IMR-90 (cell line): ENCODE results near the gene BLOC1S4. TPM values are rescaled to one million over a fixed set of nuclear protein-coding genes. Genes with fewer than 3 reads are reported as not detected.

Experiments used
- ATAC-seq: fragments of 200-7000 bp; cut with Tn5 transposase; 2 replicates; pipeline ENCODE4 v1.9.1; 2020; ENCODE audit warnings: low read depth, mild to moderate bottlenecking, moderate library complexity
- BruUV-seq: library from RNA; stranded (reverse); fragments of 400-500 nt; replicated peaks from 2 replicates; lab custom pipeline; 2021; lab: Mats Ljungman, UMichigan
- CTCF ChIA-PET: fragments of 300-600 bp; formaldehyde crosslinking; extraction: SDS; loops from one replicate; lab custom pipeline; 2021; ENCODE audit warnings: antibody characterized with exemption; lab: Yijun Ruan, JAX
- POLR2A ChIA-PET: fragments of 300-600 bp; sonication (Branson Sonifier 250); formaldehyde crosslinking; loops from one replicate; lab custom pipeline; 2022; ENCODE audit warnings: antibody characterized with exemption; ENCODE audit not compliant: unreplicated experiment; lab: Charles Lee
- DNase-seq: peaks from one replicate; pipeline ENCODE4 v3.0.0; 2013
- H2AFZ ChIP-seq: replicated peaks from 2 replicates; pipeline ENCODE3; 2013; ENCODE audit warnings: low read length, mild to moderate bottlenecking; ENCODE audit not compliant: poor library complexity
- H2AK5ac ChIP-seq: 2 replicates; pipeline ENCODE4 v1.6.1; 2013; ENCODE audit warnings: low read depth, low read length, inconsistent platforms
- H2AK9ac ChIP-seq: replicated peaks from 2 replicates; pipeline ENCODE3; 2013; ENCODE audit warnings: mild to moderate bottlenecking, low read depth, low read length, moderate library complexity; ENCODE audit not compliant: poor library complexity
- H2BK120ac ChIP-seq: 2 replicates; pipeline ENCODE4 v1.6.1; 2013; ENCODE audit warnings: low read depth, low read length, inconsistent platforms
- H2BK15ac ChIP-seq: 3 replicates; pipeline ENCODE4 v1.6.1; 2013; ENCODE audit warnings: low read depth, low read length, inconsistent platforms
- H2BK20ac ChIP-seq: 2 replicates; pipeline ENCODE4 v1.6.1; 2013; ENCODE audit warnings: low read depth, mild to moderate bottlenecking, inconsistent platforms, low read length, moderate library complexity
- H2BK5ac ChIP-seq: 2 replicates; pipeline ENCODE4 v1.6.1; 2013; ENCODE audit warnings: mild to moderate bottlenecking, low read depth, low read length, inconsistent platforms; ENCODE audit not compliant: poor library complexity, severe bottlenecking
- H3K14ac ChIP-seq: replicated peaks from 2 replicates; pipeline ENCODE4 v1.6.1; 2013; ENCODE audit warnings: low read depth, low read length, inconsistent platforms
- H3K18ac ChIP-seq: 2 replicates; pipeline ENCODE4 v1.6.1; 2013; ENCODE audit warnings: low read depth, low read length, control low read depth
- H3K23ac ChIP-seq: 2 replicates; pipeline ENCODE4 v1.6.1; 2013; ENCODE audit warnings: low read depth, low read length, inconsistent platforms
- H3K27ac ChIP-seq: 2 replicates; pipeline ENCODE4 v1.5.1; 2013; ENCODE audit warnings: mild to moderate bottlenecking, control low read depth, low read length; ENCODE audit not compliant: insufficient read depth
- H3K27me3 ChIP-seq: 2 replicates; pipeline ENCODE4 v1.6.1; 2013; ENCODE audit warnings: low read length; ENCODE audit not compliant: control insufficient read depth, insufficient read depth
- H3K36me3 ChIP-seq: 2 replicates; pipeline ENCODE4 v1.6.1; 2013; ENCODE audit warnings: low read length, mixed read lengths; ENCODE audit not compliant: control insufficient read depth, insufficient read depth
- H3K4ac ChIP-seq: 2 replicates; pipeline ENCODE4 v1.6.1; 2013; ENCODE audit warnings: low read depth, low read length, inconsistent platforms
- H3K4me1 ChIP-seq: 2 replicates; pipeline ENCODE4 v1.6.1; 2013; ENCODE audit warnings: low read length, mixed read lengths; ENCODE audit not compliant: control insufficient read depth, insufficient read depth
- H3K4me2 ChIP-seq: 2 replicates; pipeline ENCODE4 v1.6.1; 2013; ENCODE audit warnings: low read depth, mild to moderate bottlenecking, control low read depth, low read length, moderate library complexity
- H3K4me3 ChIP-seq: 2 replicates; pipeline ENCODE4 v1.5.1; 2013; ENCODE audit warnings: low read depth, mild to moderate bottlenecking, control low read depth, low read length, moderate library complexity; ENCODE audit not compliant: insufficient read depth
- H3K56ac ChIP-seq: 2 replicates; pipeline ENCODE4 v1.6.1; 2013; ENCODE audit warnings: low read length, inconsistent platforms; ENCODE audit not compliant: insufficient read depth; ENCODE audit errors: extremely low read depth
- H3K79me1 ChIP-seq, 2 experiments: 2 replicates each; pipeline ENCODE4 v1.6.1; 2013; ENCODE audit warnings: low read length in 2 of 2, inconsistent platforms in 1 of 2, low read depth in 1 of 2
- H3K9ac ChIP-seq: 2 replicates; pipeline ENCODE4 v1.6.1; 2013; ENCODE audit warnings: low read depth, low read length, control low read depth
- H3K9me1 ChIP-seq: 2 replicates; pipeline ENCODE4 v1.6.1; 2013; ENCODE audit warnings: low read length, inconsistent platforms; ENCODE audit not compliant: insufficient read depth
- H3K9me3 ChIP-seq: 2 replicates; pipeline ENCODE4 v1.6.1; 2013; ENCODE audit warnings: low read length; ENCODE audit not compliant: control insufficient read depth, insufficient read depth
- H4K20me1 ChIP-seq: 2 replicates; pipeline ENCODE4 v1.6.1; 2013; ENCODE audit warnings: low read length, inconsistent platforms; ENCODE audit not compliant: insufficient read depth
- H4K5ac ChIP-seq: 2 replicates; pipeline ENCODE4 v1.6.1; 2013; ENCODE audit warnings: mild to moderate bottlenecking, low read depth, low read length, control low read depth
- H4K8ac ChIP-seq, 2 experiments: 2 replicates each; pipeline ENCODE4 v1.6.1; 2013; ENCODE audit warnings: low read depth in 2 of 2, low read length in 2 of 2, control low read depth in 1 of 2, inconsistent platforms in 1 of 2
- H4K91ac ChIP-seq: 2 replicates; pipeline ENCODE4 v1.6.1; 2013; ENCODE audit warnings: low read depth, low read length, inconsistent platforms; ENCODE audit not compliant: insufficient read depth
- CTCF ChIP-seq: conservative IDR thresholded peaks from 2 replicates; pipeline ENCODE4 v1.5.1; 2012; ENCODE audit warnings: mild to moderate bottlenecking, low read depth, low read length, improper control_type of control experiment
- NFE2L2 ChIP-seq: fragments of 150-350 bp; IDR thresholded peaks from 2 replicates; pipeline ENCODE4 v1.6.1; 2016; ENCODE audit warnings: low read depth, mild to moderate bottlenecking, low read length
- RCOR1 ChIP-seq: IDR thresholded peaks from 2 replicates; pipeline ENCODE4 v1.6.1; 2012; ENCODE audit warnings: mild to moderate bottlenecking, low read length, improper control_type of control experiment; ENCODE audit not compliant: insufficient replicate concordance
- WGBS, 2 experiments: methylation state at CpG; one replicate each; pipeline versions ENCODE4 v1.1.5 to v1.1.7; 2013; ENCODE audit warnings: missing lambda C conversion rate in 2 of 2; ENCODE audit not compliant: insufficient read length in 1 of 2; ENCODE audit errors: extremely low coverage in 2 of 2; 5-methylcytosine and 5-hydroxymethylcytosine counted together
- dilution Hi-C: fragments of 300-500 bp; cut with HindIII; formaldehyde crosslinking; loops from one replicate; pipeline ENCODE4 v1.14.3; 2018; ENCODE audit warnings: low sequenced_read_pairs; ENCODE audit not compliant: unreplicated experiment
- in situ Hi-C: fragments of 300-500 bp; cut with MboI; formaldehyde crosslinking; loops from 3 replicates; pipeline ENCODE4 v1.14.3; 2019; ENCODE audit warnings: low sequenced_read_pairs, inconsistent platforms, mixed read lengths
- intact Hi-C: fragments of 100-400 bp; cut with micrococcal nuclease; formaldehyde crosslinking; loops from 2 replicates; pipeline ENCODE4 v1.10.0; 2022
- polyA plus RNA-seq, 3 experiments: library from polyadenylated mRNA; depleted of rRNA; stranded (reverse); fragments of >200 nt; gene quantifications; 2 replicates each; pipeline ENCODE4 v1.2.3, GENCODE V29; 2012; ENCODE audit warnings: low replicate concordance in 1 of 3
- total RNA-seq: library from RNA; depleted of rRNA; stranded (reverse); fragments of >200 nt; gene quantifications from 2 replicates; pipeline ENCODE4 v1.2.3, GENCODE V29; 2012

Gene BLOC1S4
- total and polyA plus RNA-seq, 2 of the 4 experiments (the other 2 are of a cell fraction), result 8.8 to 22.1 TPM

DNA sequence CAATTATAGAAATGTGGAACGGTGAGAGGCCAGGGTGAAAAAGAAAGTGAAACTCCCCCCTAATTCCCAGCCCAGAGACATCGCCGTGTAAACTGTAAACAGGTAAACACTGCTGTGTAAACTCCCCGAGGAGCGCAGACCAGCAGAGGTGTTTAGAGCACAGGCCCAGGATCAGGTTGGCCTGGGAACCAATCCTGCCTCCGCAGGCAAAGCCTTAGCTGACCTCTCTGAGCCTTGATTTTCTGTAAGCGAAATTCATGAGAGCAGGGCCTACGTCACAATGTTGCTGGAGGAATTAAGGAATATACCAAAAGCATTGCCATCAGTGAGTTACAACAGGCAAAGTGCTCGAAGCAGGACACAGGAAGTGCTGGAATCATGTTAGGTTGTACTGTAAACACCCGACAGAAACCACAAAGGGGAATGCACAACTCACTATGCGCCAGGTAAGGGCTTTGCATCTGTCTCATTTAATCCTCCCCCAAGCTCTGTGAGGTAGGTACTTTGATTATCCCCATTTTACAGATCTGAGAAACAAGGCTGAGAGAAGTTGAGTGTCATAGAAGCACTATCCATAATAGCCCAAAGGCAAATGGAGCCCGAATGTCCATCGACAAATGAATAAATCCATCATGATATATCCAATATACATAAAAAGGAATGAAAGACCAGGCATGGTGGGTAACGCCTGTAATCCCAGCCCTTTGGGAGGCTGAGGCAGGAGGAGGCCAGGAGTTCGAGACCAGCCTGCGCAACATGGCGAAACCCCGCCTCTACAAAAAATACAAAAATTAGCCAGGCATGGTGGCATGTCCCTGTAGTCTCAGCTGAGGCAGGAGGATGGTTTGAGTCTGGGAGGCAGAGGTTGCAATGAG is 35.9 kb downstream of the BLOC1S4 start:
- ATAC-seq (no peak), DNase-seq (peak; percentile 10)
- ChIA-PET CTCF (no interaction called here), POLR2A (no interaction called here)
- H3K4me1 ChIP-seq, result peaks cover 8% of the 10 kb centered on the region
- H3K4me3 ChIP-seq, result no peak overlapping the region
- no peaks in the 10 kb centered on the region; the same call in 1 of the 2 replicates for H3K9me1 ChIP-seq
- no peak overlapping the region for H3K23ac ChIP-seq
- no peak overlapping the region for H2AK9ac ChIP-seq
- no peak overlapping the region for H2BK20ac ChIP-seq
- H3K27ac ChIP-seq, result no peak overlapping the region
- dilution Hi-C loops, result no loop called here
- intact Hi-C loops, result no loop called here
- H2AFZ ChIP-seq, result peak overlapping the region; percentile 66
- H3K18ac ChIP-seq, result no peak overlapping the region
- TF ChIP-seq NFE2L2, result no peak
- TF ChIP-seq RCOR1, result no peak
- no peak for TF ChIP-seq CTCF
- H3K4ac ChIP-seq, result no peak overlapping the region
- peak overlapping the region in 1 of 2 experiments; percentile 26; a peak in 2 of 4 replicates for H4K8ac ChIP-seq
- H3K56ac ChIP-seq, result no peak overlapping the region
- H3K79me1 ChIP-seq, result no peaks in the 10 kb centered on the region
- no peaks in the 10 kb centered on the region for H3K36me3 ChIP-seq
- H4K91ac ChIP-seq, result no peak overlapping the region
- 100% methylated on average over 1 of the region's 18 CpGs; no CpG with 5 or more reads in 1 of the 2 experiments for WGBS, 2 experiments
- H3K4me2 ChIP-seq, result peak overlapping the region; percentile 64
- no peak overlapping the region for H2BK15ac ChIP-seq
- H4K20me1 ChIP-seq, result no peaks in the 10 kb centered on the region
- H3K9me3 ChIP-seq, result no peaks in the 10 kb centered on the region
- no peak overlapping the region for H2BK120ac ChIP-seq
- H3K9ac ChIP-seq, result no peak overlapping the region
- no peak overlapping the region for H3K14ac ChIP-seq
- no peak overlapping the region for H2AK5ac ChIP-seq
- in situ Hi-C loops, result no loop called here
- no peak overlapping the region for H2BK5ac ChIP-seq
- no peaks in the 10 kb centered on the region for H3K27me3 ChIP-seq
- peak overlapping the region; percentile 67 for H4K5ac ChIP-seq
- no TSS peak for BruUV-seq
